ENCODE results near the gene RGS11.
A peak's percentile ranks its signal among the peaks of the same experiment; 100 is the strongest.
"Not testable (repeated sequence)": the region's sequence is repeated elsewhere in the genome, so short reads cannot be mapped to it uniquely, and the experiment has no call there.

Gene RGS11

GRCh38 chr16:280991-281659 lies 5.4 kb upstream of the RGS11 start:
- DNase-seq = no peak

- no peak for DNase-seq
Observed at GRCh38 chr16:280552-280951, 4.8 kb upstream of the RGS11 start, which contains the start of gene ARHGDIG. Gene ARHGDIG (plus strand): TSS chr16:280591. CDS start chr16:280681, 90 bp downstream.

GRCh38 chr16:280005-280460 lies 4.3 kb upstream of the RGS11 start:
- DNase-seq = no peak

GRCh38 chr16:279531-279930 lies 3.8 kb upstream of the RGS11 start:
- no peak for DNase-seq

- peak in 1 of 56 donors; percentile 10 for DNase-seq
Observed at GRCh38 chr16:278863-279366, 3.2 kb upstream of the RGS11 start.

- DNase-seq = no peak
Observed at GRCh38 chr16:276426-277077, 808 bp upstream of the RGS11 start.

GRCh38 chr16:275041-275641 lies 603 bp downstream of the RGS11 start:
- DNase-seq = no peak

GRCh38 chr16:273547-274421 lies 2.0 kb downstream of the RGS11 start:
- DNase-seq = no peak

- DNase-seq = no peak
Observed at GRCh38 chr16:272633-273546, 2.9 kb downstream of the RGS11 start.

- no peak for DNase-seq
Observed at GRCh38 chr16:270381-271255, 5.1 kb downstream of the RGS11 start.

GRCh38 chr16:269061-269796 lies 6.5 kb downstream of the RGS11 start:
- DNase-seq = no peak

- DNase-seq = peak in 1 of 56 donors; percentile 14
Observed at GRCh38 chr16:268141-269053, 7.3 kb downstream of the RGS11 start.

GRCh38 chr16:267562-267961 lies 8.2 kb downstream of the RGS11 start:
- not testable (repeated sequence) for DNase-seq

- DNase-seq = no peak
Observed at GRCh38 chr16:266258-267164, 9.2 kb downstream of the RGS11 start.

GRCh38 chr16:265711-266110 lies 10.0 kb downstream of the RGS11 start:
- no peak for DNase-seq

GRCh38 chr16:265002-265529 lies 10.7 kb downstream of the RGS11 start:
- DNase-seq = no peak
